ENCODE results near the gene TIMMDC1. TPM values are rescaled to one million over a fixed set of nuclear protein-coding genes. Genes with fewer than 3 reads are reported as not detected.

Gene TIMMDC1, protein sequence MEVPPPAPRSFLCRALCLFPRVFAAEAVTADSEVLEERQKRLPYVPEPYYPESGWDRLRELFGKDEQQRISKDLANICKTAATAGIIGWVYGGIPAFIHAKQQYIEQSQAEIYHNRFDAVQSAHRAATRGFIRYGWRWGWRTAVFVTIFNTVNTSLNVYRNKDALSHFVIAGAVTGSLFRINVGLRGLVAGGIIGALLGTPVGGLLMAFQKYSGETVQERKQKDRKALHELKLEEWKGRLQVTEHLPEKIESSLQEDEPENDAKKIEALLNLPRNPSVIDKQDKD
- 72.1 TPM for polyA plus RNA-seq (2013, experiment 1 of 2)
- polyA plus RNA-seq (2013, experiment 2 of 2): 75.9 TPM

DNA sequence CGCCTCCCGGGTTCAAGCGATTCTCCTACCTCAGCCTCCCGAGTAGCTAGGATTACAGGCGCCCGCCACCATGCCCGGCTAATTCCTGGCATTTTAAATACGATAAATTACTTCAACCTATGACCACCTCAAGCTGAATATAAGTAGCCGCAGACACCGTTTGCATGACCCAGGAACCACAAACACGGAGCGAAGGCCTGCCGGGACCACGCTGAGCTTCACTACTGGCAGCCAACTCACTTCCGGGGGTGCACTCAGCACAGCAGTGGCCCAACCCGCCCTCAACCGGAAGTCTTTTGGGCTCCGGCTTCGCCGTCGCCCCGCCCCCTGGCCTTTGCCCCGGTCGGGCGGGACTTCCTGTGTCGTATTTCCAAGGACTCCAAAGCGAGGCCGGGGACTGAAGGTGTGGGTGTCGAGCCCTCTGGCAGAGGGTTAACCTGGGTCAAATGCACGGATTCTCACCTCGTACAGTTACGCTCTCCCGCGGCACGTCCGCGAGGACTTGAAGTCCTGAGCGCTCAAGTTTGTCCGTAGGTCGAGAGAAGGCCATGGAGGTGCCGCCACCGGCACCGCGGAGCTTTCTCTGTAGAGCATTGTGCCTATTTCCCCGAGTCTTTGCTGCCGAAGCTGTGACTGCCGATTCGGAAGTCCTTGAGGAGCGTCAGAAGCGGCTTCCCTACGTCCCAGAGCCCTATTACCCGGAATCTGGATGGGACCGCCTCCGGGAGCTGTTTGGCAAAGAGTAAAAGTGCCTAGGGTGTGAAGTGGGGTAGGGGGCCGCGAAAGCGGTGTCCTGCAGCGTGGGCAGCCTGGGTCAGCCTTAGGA is at the start of gene TIMMDC1:
Gene TIMMDC1, plus strand, starts transcription at position 362 of the 826 bp plus-strand sequence. Its CDS starts 187 bp downstream, at position 549.
- DNase-seq: peak; percentile 97
- Histone ChIP-seq H3K14ac (ENCODE audit: low read length in 2 of 2) (peak within 1 kb of the TSS in 1 of 2 experiments; percentile 28), H3K23ac (ENCODE audit: low read length in 2 of 2) (peak within 1 kb of the TSS in 1 of 2 experiments; percentile 60), H2AFZ (ENCODE audit: low read depth, low read length) (peak within 1 kb of the TSS; percentile 72), H3K9me3 (ENCODE audit: control insufficient read depth, low read length) (no peaks in the 10 kb centered on the region), H2BK15ac (ENCODE audit: low read depth, poor library complexity, severe bottlenecking) (no peak within 1 kb of the TSS), H3K4me3 (ENCODE audit: insufficient read depth in 1 of 2, low read depth in 1 of 2, low read length in 2 of 2) (peak within 1 kb of the TSS; percentile 89 to 100), H2BK12ac (ENCODE audit: low read length in 2 of 2) (peak within 1 kb of the TSS in 1 of 2 experiments; percentile 11), H3K4me2 (ENCODE audit: low read length, poor library complexity, severe bottlenecking) (peak within 1 kb of the TSS; percentile 74), H4K8ac (ENCODE audit: low read length) (peak within 1 kb of the TSS; percentile 99), H3K9ac (ENCODE audit: low read length) (peak within 1 kb of the TSS; percentile 100), H3K36me3 (ENCODE audit: control insufficient read depth in 1 of 2, insufficient read depth in 2 of 2, low read depth in 1 of 2, low read length in 2 of 2) (peaks cover 3 to 19% of the 10 kb centered on the region in 2 experiments), H3K27ac (ENCODE audit: low read length, poor library complexity, severe bottlenecking) (peak within 1 kb of the TSS; percentile 87), H3K4me1 (ENCODE audit: control insufficient read depth, insufficient read depth, low read depth, low read length) (peaks cover 6% of the 10 kb centered on the region), H2BK120ac (ENCODE audit: low read depth, low read length) (peak within 1 kb of the TSS; percentile 42), H3K79me1 (replicated peaks; ENCODE audit: low read length, poor library complexity, severe bottlenecking) (peaks cover 6% of the 10 kb centered on the region), H3K27me3 (ENCODE audit: control insufficient read depth in 1 of 2, insufficient read depth in 1 of 2, low read length in 2 of 2) (no peaks in the 10 kb centered on the region), H2AK5ac (ENCODE audit: low read length, severe bottlenecking) (peak within 1 kb of the TSS; percentile 14), H3K4ac (ENCODE audit: low read depth in 1 of 2, low read length in 2 of 2) (peak within 1 kb of the TSS; percentile 79 to 91), H2BK5ac (ENCODE audit: low read depth, low read length, poor library complexity, severe bottlenecking) (peak within 1 kb of the TSS; percentile 68), H3K18ac (ENCODE audit: low read depth in 1 of 2, low read length in 2 of 2) (peak within 1 kb of the TSS; percentile 96 to 98), H4K91ac (ENCODE audit: low read length) (peak within 1 kb of the TSS; percentile 91)
- WGBS: under 1% methylated on average over 57 of the region's 58 CpGs

DNA sequence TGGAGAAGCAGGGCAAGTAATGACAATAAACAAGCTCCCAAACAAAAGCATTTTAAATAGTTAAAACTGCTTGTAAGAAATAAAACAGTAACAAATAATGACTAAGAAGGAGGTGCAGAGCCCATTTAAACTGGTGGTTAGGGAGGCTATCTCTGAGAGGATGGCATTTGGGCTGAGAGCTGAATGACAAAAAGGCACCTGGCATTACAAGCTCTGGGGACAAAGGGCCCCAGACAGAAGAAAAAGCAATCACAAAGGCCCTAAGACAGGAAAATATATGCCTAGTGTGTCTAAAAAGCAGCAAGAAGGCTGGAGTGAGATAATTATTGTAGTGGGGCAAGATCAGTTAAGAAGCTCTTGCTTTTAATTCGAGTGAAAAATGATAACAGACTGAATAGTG is 44.5 kb upstream of the TIMMDC1 start:
- no peak for DNase-seq
- WGBS: 100% methylated on average over 1 of the region's 1 CpG

DNA sequence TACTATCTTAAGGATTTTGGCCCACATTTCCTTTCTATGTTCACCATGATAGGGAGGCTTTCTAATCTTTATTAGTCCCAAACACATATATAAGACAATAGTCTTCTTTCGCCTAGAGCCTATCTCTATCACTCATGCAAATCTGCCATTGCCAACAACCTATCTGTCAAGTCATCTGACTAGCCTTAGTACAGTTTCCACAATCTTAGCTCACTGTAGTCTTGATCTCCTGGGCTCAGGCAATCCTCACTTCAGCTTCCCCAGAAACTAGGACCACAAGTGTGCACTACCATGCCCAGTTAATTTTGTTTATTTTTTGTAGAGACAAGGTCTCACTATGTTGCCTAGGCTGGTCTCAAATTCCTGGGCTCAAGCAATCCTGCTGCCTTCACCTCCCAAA is 41.9 kb upstream of the TIMMDC1 start:
- no peak overlapping the region for H2BK12ac ChIP-seq (ENCODE audit: low read length in 2 of 2)
- 91% methylated on average over 1 of the region's 1 CpG for WGBS
- peaks cover 15% of the 10 kb centered on the region for H3K79me1 ChIP-seq (replicated peaks; ENCODE audit: low read length, poor library complexity, severe bottlenecking)
- H2BK120ac ChIP-seq (ENCODE audit: low read depth, low read length): no peak overlapping the region
- no peak overlapping the region for H4K91ac ChIP-seq (ENCODE audit: low read length)
- H2AFZ ChIP-seq (ENCODE audit: low read depth, low read length): no peak overlapping the region
- no peak overlapping the region for H2BK5ac ChIP-seq (ENCODE audit: low read depth, low read length, poor library complexity, severe bottlenecking)
- no peak overlapping the region for H3K27ac ChIP-seq (ENCODE audit: low read length, poor library complexity, severe bottlenecking)
- no peak overlapping the region for H3K4me2 ChIP-seq (ENCODE audit: low read length, poor library complexity, severe bottlenecking)
- H3K4ac ChIP-seq (ENCODE audit: low read depth in 1 of 2, low read length in 2 of 2): no peak overlapping the region
- no peak overlapping the region for H2AK5ac ChIP-seq (ENCODE audit: low read length, severe bottlenecking)
- H4K8ac ChIP-seq (ENCODE audit: low read length): no peak overlapping the region
- peak overlapping the region; percentile 6 for H3K9ac ChIP-seq (ENCODE audit: low read length)
- H3K23ac ChIP-seq (ENCODE audit: low read length in 2 of 2): no peak overlapping the region
- no peaks in the 10 kb centered on the region for H3K27me3 ChIP-seq (ENCODE audit: control insufficient read depth in 1 of 2, insufficient read depth in 1 of 2, low read length in 2 of 2)
- H2BK15ac ChIP-seq (ENCODE audit: low read depth, poor library complexity, severe bottlenecking): no peak overlapping the region
- H3K4me3 ChIP-seq (ENCODE audit: insufficient read depth in 1 of 2, low read depth in 1 of 2, low read length in 2 of 2): no peak overlapping the region
- no peak overlapping the region for H3K14ac ChIP-seq (ENCODE audit: low read length in 2 of 2)
- H3K36me3 ChIP-seq (ENCODE audit: control insufficient read depth in 1 of 2, insufficient read depth in 2 of 2, low read depth in 1 of 2, low read length in 2 of 2): peaks cover 20 to 97% of the 10 kb centered on the region in 2 experiments
- H3K9me3 ChIP-seq (ENCODE audit: control insufficient read depth, low read length): no peaks in the 10 kb centered on the region
- no peaks in the 10 kb centered on the region for H3K4me1 ChIP-seq (ENCODE audit: control insufficient read depth, insufficient read depth, low read depth, low read length)
- no peak for DNase-seq
- H3K18ac ChIP-seq (ENCODE audit: low read depth in 1 of 2, low read length in 2 of 2): no peak overlapping the region

More for the DNA sequence above, 44.5 kb upstream of the TIMMDC1 start:
- H2BK12ac ChIP-seq (ENCODE audit: low read length in 2 of 2): no peak overlapping the region
- no peak overlapping the region for H3K23ac ChIP-seq (ENCODE audit: low read length in 2 of 2)
- H2AK5ac ChIP-seq (ENCODE audit: low read length, severe bottlenecking): no peak overlapping the region
- no peaks in the 10 kb centered on the region for H3K9me3 ChIP-seq (ENCODE audit: control insufficient read depth, low read length)
- H3K27ac ChIP-seq (ENCODE audit: low read length, poor library complexity, severe bottlenecking): no peak overlapping the region
- no peak overlapping the region for H3K9ac ChIP-seq (ENCODE audit: low read length)
- H4K8ac ChIP-seq (ENCODE audit: low read length): no peak overlapping the region
- no peak overlapping the region for H3K18ac ChIP-seq (ENCODE audit: low read depth in 1 of 2, low read length in 2 of 2)
- no peak overlapping the region for H3K4ac ChIP-seq (ENCODE audit: low read depth in 1 of 2, low read length in 2 of 2)
- H3K36me3 ChIP-seq (ENCODE audit: control insufficient read depth in 1 of 2, insufficient read depth in 2 of 2, low read depth in 1 of 2, low read length in 2 of 2): peaks cover 28 to 96% of the 10 kb centered on the region in 2 experiments
- no peaks in the 10 kb centered on the region for H3K4me1 ChIP-seq (ENCODE audit: control insufficient read depth, insufficient read depth, low read depth, low read length)
- H2AFZ ChIP-seq (ENCODE audit: low read depth, low read length): no peak overlapping the region
- no peak overlapping the region for H3K14ac ChIP-seq (ENCODE audit: low read length in 2 of 2)
- H2BK120ac ChIP-seq (ENCODE audit: low read depth, low read length): no peak overlapping the region
- H2BK15ac ChIP-seq (ENCODE audit: low read depth, poor library complexity, severe bottlenecking): no peak overlapping the region
- H3K79me1 ChIP-seq (replicated peaks; ENCODE audit: low read length, poor library complexity, severe bottlenecking): peaks cover 18% of the 10 kb centered on the region
- H4K91ac ChIP-seq (ENCODE audit: low read length): no peak overlapping the region
- no peaks in the 10 kb centered on the region for H3K27me3 ChIP-seq (ENCODE audit: control insufficient read depth in 1 of 2, insufficient read depth in 1 of 2, low read length in 2 of 2)
- H3K4me2 ChIP-seq (ENCODE audit: low read length, poor library complexity, severe bottlenecking): no peak overlapping the region
- H2BK5ac ChIP-seq (ENCODE audit: low read depth, low read length, poor library complexity, severe bottlenecking): no peak overlapping the region
- H3K4me3 ChIP-seq (ENCODE audit: insufficient read depth in 1 of 2, low read depth in 1 of 2, low read length in 2 of 2): no peak overlapping the region

DNA sequence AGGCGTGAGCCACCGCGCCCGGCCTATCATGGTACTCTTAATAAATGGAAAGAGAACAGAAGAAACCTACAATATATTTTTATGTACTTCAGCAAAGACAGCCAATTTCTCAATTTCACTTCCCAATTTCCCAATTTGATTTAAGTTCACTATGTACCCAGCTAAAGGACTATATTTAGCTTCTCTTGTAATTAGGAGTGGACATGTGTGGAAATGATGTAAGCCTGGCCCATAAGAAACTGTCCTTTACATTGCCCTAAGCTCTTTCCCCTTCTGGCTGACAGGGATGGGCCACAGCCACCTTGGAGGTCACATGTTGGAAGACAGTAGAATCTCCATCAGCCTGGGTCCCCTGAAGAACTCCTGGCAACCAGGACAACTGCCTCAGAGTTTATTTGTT is 41.1 kb upstream of the TIMMDC1 start:
- Histone ChIP-seq H2AK5ac (ENCODE audit: low read length, severe bottlenecking) (no peak overlapping the region), H3K4me2 (ENCODE audit: low read length, poor library complexity, severe bottlenecking) (no peak overlapping the region), H3K27ac (ENCODE audit: low read length, poor library complexity, severe bottlenecking) (no peak overlapping the region), H2BK12ac (ENCODE audit: low read length in 2 of 2) (no peak overlapping the region), H3K27me3 (ENCODE audit: control insufficient read depth in 1 of 2, insufficient read depth in 1 of 2, low read length in 2 of 2) (no peaks in the 10 kb centered on the region), H2BK15ac (ENCODE audit: low read depth, poor library complexity, severe bottlenecking) (no peak overlapping the region), H3K4me1 (ENCODE audit: control insufficient read depth, insufficient read depth, low read depth, low read length) (peaks cover 2% of the 10 kb centered on the region), H3K79me1 (replicated peaks; ENCODE audit: low read length, poor library complexity, severe bottlenecking) (peaks cover 15% of the 10 kb centered on the region), H3K9ac (ENCODE audit: low read length) (no peak overlapping the region), H3K14ac (ENCODE audit: low read length in 2 of 2) (no peak overlapping the region), H3K4me3 (ENCODE audit: insufficient read depth in 1 of 2, low read depth in 1 of 2, low read length in 2 of 2) (no peak overlapping the region), H3K23ac (ENCODE audit: low read length in 2 of 2) (no peak overlapping the region), H4K8ac (ENCODE audit: low read length) (no peak overlapping the region), H2AFZ (ENCODE audit: low read depth, low read length) (no peak overlapping the region), H3K4ac (ENCODE audit: low read depth in 1 of 2, low read length in 2 of 2) (no peak overlapping the region), H2BK5ac (ENCODE audit: low read depth, low read length, poor library complexity, severe bottlenecking) (no peak overlapping the region), H3K36me3 (ENCODE audit: control insufficient read depth in 1 of 2, insufficient read depth in 2 of 2, low read depth in 1 of 2, low read length in 2 of 2) (peaks cover 20 to 98% of the 10 kb centered on the region in 2 experiments), H3K9me3 (ENCODE audit: control insufficient read depth, low read length) (no peaks in the 10 kb centered on the region), H4K91ac (ENCODE audit: low read length) (no peak overlapping the region), H2BK120ac (ENCODE audit: low read depth, low read length) (no peak overlapping the region), H3K18ac (ENCODE audit: low read depth in 1 of 2, low read length in 2 of 2) (no peak overlapping the region)
- 100% methylated on average over 1 of the region's 4 CpGs for WGBS
- DNase-seq: peak; percentile 19
